Keratinocyte (primary cell): Measurements from ENCODE around the gene RPS16. TPM values are rescaled to one million over a fixed set of nuclear protein-coding genes. Genes with fewer than 3 reads are reported as not detected.

ENCODE experiments used
- DNase-seq: peaks from one replicate; pipeline ENCODE4 v3.0.0-alpha.2; 2011; ENCODE audit warnings: low read depth, missing footprints, low spot score
- FAIRE-seq: peaks from 2 replicates; lab custom pipeline; 2011; peaks lifted over from hg19 to GRCh38; lab: Jason Lieb, UNC
- H2AFZ ChIP-seq: 2 replicates; pipeline ENCODE4 v1.6.0; 2012; ENCODE audit warnings: low read length, control low read depth, inconsistent platforms; ENCODE audit not compliant: control insufficient read depth
- H3K27ac ChIP-seq: 2 replicates; pipeline ENCODE4 v1.5.1; 2011; ENCODE audit warnings: low read length; ENCODE audit not compliant: control insufficient read depth, insufficient read depth
- H3K27me3 ChIP-seq: 3 replicates; pipeline ENCODE4 v1.6.0; 2011; ENCODE audit warnings: low read length; ENCODE audit not compliant: control insufficient read depth, insufficient read depth; ENCODE audit errors: extremely low read depth
- H3K36me3 ChIP-seq, 2 experiments: 2 replicates in 1 of 2; 3 replicates in 1 of 2; pipeline ENCODE4 v1.5.1; 2011; ENCODE audit warnings: low read length in 2 of 2, mild to moderate bottlenecking in 1 of 2; ENCODE audit not compliant: control insufficient read depth in 2 of 2, insufficient read depth in 2 of 2; ENCODE audit errors: extremely low read depth in 1 of 2
- H3K4me1 ChIP-seq: 3 replicates; pipeline ENCODE4 v1.5.1; 2011; ENCODE audit warnings: low read length; ENCODE audit not compliant: control insufficient read depth, insufficient read depth; ENCODE audit errors: extremely low read depth
- H3K4me2 ChIP-seq: 3 replicates; pipeline ENCODE4 v1.6.0; 2011; ENCODE audit warnings: low read depth, low read length; ENCODE audit not compliant: control insufficient read depth, insufficient read depth; ENCODE audit errors: extremely low read depth
- H3K4me3 ChIP-seq, 3 experiments: fragments of 200-600 bp in 1 of 3; sonication (generic) in 1 of 3; 2 replicates in 2 of 3; 3 replicates in 1 of 3; pipeline ENCODE4 v1.5.1; 2011 to 2016; ENCODE audit warnings: low read length in 3 of 3, mild to moderate bottlenecking in 3 of 3, control low read depth in 2 of 3, inconsistent platforms in 1 of 3, low read depth in 1 of 3, mixed read lengths in 1 of 3, mixed run types in 1 of 3, moderate library complexity in 1 of 3; ENCODE audit not compliant: control insufficient read depth in 2 of 3, insufficient read depth in 2 of 3; ENCODE audit errors: extremely low read depth in 1 of 3
- H3K79me2 ChIP-seq: 2 replicates; pipeline ENCODE4 v1.6.0; 2012; ENCODE audit warnings: low read length; ENCODE audit not compliant: control insufficient read depth, insufficient read depth
- H3K9ac ChIP-seq: 3 replicates; pipeline ENCODE4 v1.6.0; 2011; ENCODE audit warnings: low read length; ENCODE audit not compliant: control insufficient read depth, insufficient read depth; ENCODE audit errors: extremely low read depth
- H3K9me1 ChIP-seq: 3 replicates; pipeline ENCODE4 v1.6.0; 2011; ENCODE audit warnings: low read length; ENCODE audit not compliant: control insufficient read depth, insufficient read depth; ENCODE audit errors: extremely low read depth
- H3K9me3 ChIP-seq: 2 replicates; pipeline ENCODE4 v1.5.1; 2012; ENCODE audit warnings: low read depth, low read length; ENCODE audit not compliant: control insufficient read depth
- H4K20me1 ChIP-seq: 3 replicates; pipeline ENCODE4 v1.6.0; 2011; ENCODE audit warnings: low read length; ENCODE audit not compliant: control insufficient read depth, insufficient read depth; ENCODE audit errors: extremely low read depth
- CTCF ChIP-seq, 3 experiments: IDR thresholded peaks in 1 of 3; conservative IDR thresholded peaks in 1 of 3; optimal IDR thresholded peaks in 1 of 3; 2 replicates in 2 of 3; 3 replicates in 1 of 3; pipeline versions ENCODE3 to v1.5.1; 2011; ENCODE audit warnings: low read length in 3 of 3, mild to moderate bottlenecking in 3 of 3, moderate library complexity in 2 of 3, control low read depth in 1 of 3, inconsistent platforms in 1 of 3; ENCODE audit not compliant: insufficient read depth in 2 of 3; ENCODE audit errors: extremely low read depth in 1 of 3
- EZH2 ChIP-seq: IDR thresholded peaks from one replicate; pipeline ENCODE4 v1.6.1; 2012; ENCODE audit warnings: inconsistent platforms, mild to moderate bottlenecking, low read length, moderate library complexity
- dilution Hi-C: fragments of 300-500 bp; cut with MboI; formaldehyde crosslinking; loops from one replicate; pipeline ENCODE4 v1.7.0; 2020; ENCODE audit warnings: low sequenced_read_pairs; ENCODE audit not compliant: extremely low pct_ligation_motif_present
- polyA plus RNA-seq, 5 experiments: library from polyadenylated mRNA; depleted of rRNA in 3 of 5; stranded (reverse) in 3 of 5; stranded (forward) in 1 of 5; unstranded in 1 of 5; fragments of >200 nt; gene quantifications; 1 replicate in 1 of 5; 2 replicates in 3 of 5; 3 replicates in 1 of 5; pipeline versions ENCODE4 v1.2.1 to v1.2.3, GENCODE V29; 2011 to 2012; ENCODE audit warnings: missing spikeins in 2 of 5, low read depth in 1 of 5, low replicate concordance in 1 of 5

The RPS16 gene
- polyA plus RNA-seq, 1 donor (not counting 4 experiments of a cell fraction or from before 2014, with no cell fraction given), result 1,323 TPM

- Histone ChIP-seq H3K9ac (no peak overlapping the region), H3K4me2 (no peak overlapping the region), H3K4me1 (peaks cover 4% of the 10 kb centered on the region), H3K4me3 (no peak overlapping the region), H3K27ac (no peak overlapping the region), H3K9me3 (no peaks in the 10 kb centered on the region), H2AFZ (no peak overlapping the region), H3K27me3 (no peaks in the 10 kb centered on the region), H4K20me1 (peaks cover 3% of the 10 kb centered on the region), H3K36me3 (peaks cover 2 to 8% of the 10 kb centered on the region in 2 experiments), H3K9me1 (peaks cover 3% of the 10 kb centered on the region), H3K79me2 (no peaks in the 10 kb centered on the region)
- no peak for TF ChIP-seq EZH2
- TF ChIP-seq CTCF (optimal IDR thresholded peaks at IDR 0.05 in 1 of 3, IDR thresholded peaks at IDR 0.05 in 1 of 3, conservative IDR thresholded peaks at IDR 0.05 in 1 of 3; ENCODE audit: extremely low read depth in 1 of 3, insufficient read depth in 2 of 3, low read length in 3 of 3), result no peak
- DNase-seq, result no peak
- dilution Hi-C loops, result no loop called here
- FAIRE-seq, result no peak
These were observed 8.0 kb downstream of the RPS16 start for GRCh38 chr19:39427707-39428106.

- H3K4me2 ChIP-seq, result no peak overlapping the region
- peaks cover 3% of the 10 kb centered on the region for H3K9me1 ChIP-seq
- H3K9ac ChIP-seq, result no peak overlapping the region
- no peak overlapping the region for H3K4me3 ChIP-seq
- no peak overlapping the region for H2AFZ ChIP-seq
- H3K27me3 ChIP-seq, result no peaks in the 10 kb centered on the region
- H3K27ac ChIP-seq, result no peak overlapping the region
- no peaks in the 10 kb centered on the region for H4K20me1 ChIP-seq
- no peaks in the 10 kb centered on the region for H3K9me3 ChIP-seq
- TF ChIP-seq EZH2, result no peak
- no peak for TF ChIP-seq CTCF (optimal IDR thresholded peaks at IDR 0.05 in 1 of 3, IDR thresholded peaks at IDR 0.05 in 1 of 3, conservative IDR thresholded peaks at IDR 0.05 in 1 of 3; ENCODE audit: extremely low read depth in 1 of 3, insufficient read depth in 2 of 3, low read length in 3 of 3)
- dilution Hi-C loops, result no loop called here
- peaks cover 0 to 3% of the 10 kb centered on the region in 2 experiments for H3K36me3 ChIP-seq
- H3K4me1 ChIP-seq, result peaks cover 4% of the 10 kb centered on the region
- DNase-seq (no peak), FAIRE-seq (no peak)
- no peaks in the 10 kb centered on the region for H3K79me2 ChIP-seq
These were observed 9.6 kb downstream of the RPS16 start for GRCh38 chr19:39426170-39426569.
